Breast epithelium (tissue), 4 donors: ENCODE data around the gene ACCSL. TPM values are rescaled to one million over a fixed set of nuclear protein-coding genes. Genes with fewer than 3 reads are reported as not detected.

Experiments used
- DNase-seq, 2 donors: peaks; one replicate each; pipeline ENCODE4 v3.0.0-alpha.2; 2019; ENCODE audit warnings: low spot score in 2 of 2
- H3K27ac ChIP-seq, 2 donors: fragments of 200-600 bp; sonication (generic) in 1 of 2; one replicate each; pipeline ENCODE4 v1.5.1; 2016 to 2019; ENCODE audit warnings: mild to moderate bottlenecking in 1 of 2
- H3K27me3 ChIP-seq, 2 donors: fragments of 200-600 bp; sonication (generic) in 1 of 2; one replicate each; pipeline versions ENCODE4 v1.5.1 to v1.6.0; 2017 to 2019; ENCODE audit warnings: control low read depth in 1 of 2, mild to moderate bottlenecking in 1 of 2
- H3K36me3 ChIP-seq: fragments of 200-600 bp; one replicate; pipeline ENCODE4 v1.5.1; 2019
- H3K4me1 ChIP-seq, 2 donors: fragments of 200-600 bp; sonication (generic); one replicate each; pipeline ENCODE4 v1.5.1; 2016 to 2019; ENCODE audit warnings: control low read depth in 1 of 2
- H3K4me3 ChIP-seq, 3 donors: fragments of 200-600 bp; sonication (generic); 1 replicate in 2 of 3; 2 replicates in 1 of 3; pipeline ENCODE4 v1.5.1; 2016 to 2019; ENCODE audit warnings: mild to moderate bottlenecking in 3 of 3, moderate library complexity in 2 of 3
- H3K9me3 ChIP-seq, 2 donors: fragments of 200-600 bp; sonication (generic) in 1 of 2; one replicate each; pipeline ENCODE4 v1.5.1; 2016 to 2019; ENCODE audit warnings: control low read depth in 1 of 2
- CTCF ChIP-seq, 3 donors: fragments of 450-650 bp; IDR thresholded peaks; one replicate each; pipeline ENCODE4 v1.5.1; 2016 to 2017; ENCODE audit warnings: antibody characterized with exemption in 3 of 3, mild to moderate bottlenecking in 3 of 3, moderate library complexity in 3 of 3
- POLR2A ChIP-seq: fragments of 450-650 bp; IDR thresholded peaks from one replicate; pipeline ENCODE4 v1.6.1; 2016; ENCODE audit warnings: antibody characterized with exemption, mild to moderate bottlenecking, moderate library complexity
- POLR2AphosphoS5 ChIP-seq, 3 donors: sonication (generic); formaldehyde crosslinking; IDR thresholded peaks; one replicate each; pipeline ENCODE4 v1.6.1; 2017; ENCODE audit warnings: antibody characterized with exemption in 3 of 3
- intact Hi-C: fragments of 100-400 bp; cut with DNase I; formaldehyde crosslinking; loops from one replicate; pipeline ENCODE4 v1.15.1; 2023; ENCODE audit warnings: low total_unique reads
- total RNA-seq, 3 donors: library from RNA; depleted of rRNA; stranded (reverse); fragments of >200 nt; gene quantifications; one replicate each; pipeline ENCODE4 v1.1.0, GENCODE V29; 2016

ACCSL gene
- total RNA-seq, 3 donors from 2014 or later: not detected

DNA sequence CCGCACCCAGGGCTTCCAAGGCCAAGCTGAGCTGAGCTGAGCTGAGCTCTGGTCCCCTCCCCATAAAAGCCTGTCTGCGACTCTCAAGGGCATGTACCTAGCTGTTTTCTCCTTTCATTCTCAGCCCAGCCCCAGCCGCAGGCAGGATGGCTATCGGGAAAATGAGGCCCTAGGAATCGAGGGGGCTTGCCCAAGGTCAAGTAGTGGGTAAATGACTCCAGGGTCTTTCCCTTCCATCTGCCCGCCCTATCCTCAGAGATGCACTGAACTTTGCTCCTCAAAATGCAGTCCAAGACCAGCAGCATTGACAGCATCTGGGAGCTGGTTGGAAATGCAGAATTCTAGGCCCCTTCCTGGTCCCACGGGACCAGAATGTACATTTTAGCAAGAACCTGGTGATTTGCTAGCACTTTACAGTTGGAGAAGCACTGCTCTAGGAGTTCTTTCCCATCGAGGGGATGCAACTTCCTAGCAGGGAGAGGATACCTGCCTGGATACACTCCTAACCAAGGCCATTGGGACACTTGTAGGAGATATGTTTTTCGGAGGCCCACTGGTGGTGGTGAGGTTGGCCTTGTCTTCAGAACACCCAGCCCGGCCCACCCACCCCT, 43.2 kb upstream of the ACCSL start:
- no peak overlapping the region for H3K27ac ChIP-seq
- H3K4me1 ChIP-seq: no peaks in the 10 kb centered on the region
- DNase-seq: no peak

GRCh38 chr11:44005063-44005701, 42.6 kb upstream of the ACCSL start:
- TF ChIP-seq POLR2AphosphoS5 (IDR thresholded peaks at IDR 0.05): no peak
- TF ChIP-seq POLR2A: no peak
- no peak for TF ChIP-seq CTCF (IDR thresholded peaks at IDR 0.05)
- no peak overlapping the region for H3K27ac ChIP-seq
- no peaks in the 10 kb centered on the region for H3K36me3 ChIP-seq
- intact Hi-C loops: no loop called here
- no peaks in the 10 kb centered on the region for H3K4me1 ChIP-seq
- no peak for DNase-seq
- no peak overlapping the region for H3K4me3 ChIP-seq
- no peaks in the 10 kb centered on the region for H3K9me3 ChIP-seq
- H3K27me3 ChIP-seq: no peaks in the 10 kb centered on the region

More for the DNA sequence above, 43.2 kb upstream of the ACCSL start:
- intact Hi-C loops: no loop called here
- no peak for TF ChIP-seq POLR2AphosphoS5 (IDR thresholded peaks at IDR 0.05)
- TF ChIP-seq POLR2A: no peak
- no peak for TF ChIP-seq CTCF (IDR thresholded peaks at IDR 0.05)
- Histone ChIP-seq H3K36me3 (no peaks in the 10 kb centered on the region), H3K4me3 (no peak overlapping the region), H3K27me3 (no peaks in the 10 kb centered on the region), H3K9me3 (no peaks in the 10 kb centered on the region)

DNA sequence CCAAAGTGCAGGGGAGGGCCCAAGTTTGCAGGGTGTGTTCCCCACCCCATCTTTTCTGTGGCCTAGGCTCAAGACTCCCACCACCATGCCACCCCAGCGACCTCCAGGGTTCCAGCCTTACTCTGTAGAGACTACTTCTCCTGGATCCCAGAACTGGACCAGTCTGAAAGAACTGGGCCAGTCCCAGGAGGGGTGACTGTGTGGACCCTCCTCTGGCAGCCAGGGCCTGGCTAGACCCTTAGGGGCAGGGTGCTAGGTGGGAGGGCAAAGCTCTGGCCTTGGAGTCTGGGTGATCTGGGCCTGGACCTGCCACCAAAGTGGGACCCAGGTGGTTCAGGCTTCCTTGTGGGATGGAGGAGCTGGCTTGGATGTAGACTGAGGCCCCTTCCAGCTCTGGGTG, 41.8 kb upstream of the ACCSL start:
- H3K4me1 ChIP-seq: no peaks in the 10 kb centered on the region
- H3K27me3 ChIP-seq: no peaks in the 10 kb centered on the region
- no peaks in the 10 kb centered on the region for H3K36me3 ChIP-seq
- intact Hi-C loops: no loop called here
- no peak overlapping the region for H3K4me3 ChIP-seq
- DNase-seq: no peak
- no peak for TF ChIP-seq CTCF (IDR thresholded peaks at IDR 0.05)
- TF ChIP-seq POLR2AphosphoS5 (IDR thresholded peaks at IDR 0.05): no peak
- TF ChIP-seq POLR2A: no peak
- peak overlapping the region in 1 of 2 donors; percentile 12 for H3K27ac ChIP-seq
- no peaks in the 10 kb centered on the region for H3K9me3 ChIP-seq

DNA sequence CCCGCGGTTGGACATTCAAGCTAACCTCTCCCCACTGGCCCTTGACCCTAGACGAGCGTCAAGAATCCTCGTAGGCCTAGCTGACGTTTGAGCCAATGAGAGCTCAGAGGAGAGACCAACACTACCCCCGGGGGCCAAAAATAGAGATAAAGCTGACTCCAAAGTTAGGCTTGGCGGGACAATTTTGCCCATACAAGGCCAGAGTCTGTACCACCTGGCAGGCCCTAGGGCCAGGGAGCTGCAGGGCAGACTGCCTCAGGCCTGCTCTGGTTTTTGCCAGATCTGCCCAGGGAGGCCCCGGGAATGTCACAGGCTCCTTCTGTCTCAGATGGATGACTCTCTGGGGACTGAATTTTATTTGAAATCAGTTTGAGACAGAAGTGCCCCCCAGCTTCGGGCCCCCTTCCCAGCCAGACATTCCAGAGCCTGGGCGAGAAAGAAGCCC, 40.8 kb upstream of the ACCSL start:
- Histone ChIP-seq H3K9me3 (no peaks in the 10 kb centered on the region), H3K4me3 (no peak overlapping the region), H3K4me1 (no peaks in the 10 kb centered on the region), H3K36me3 (no peaks in the 10 kb centered on the region), H3K27me3 (no peaks in the 10 kb centered on the region), H3K27ac (peak overlapping the region in 1 of 2 donors; percentile 68)
- intact Hi-C loops: no loop called here
- TF ChIP-seq POLR2AphosphoS5 (IDR thresholded peaks at IDR 0.05): no peak
- TF ChIP-seq CTCF (IDR thresholded peaks at IDR 0.05): no peak
- no peak for TF ChIP-seq POLR2A
- DNase-seq: no peak

GRCh38 chr11:44007481-44008087, 40.2 kb upstream of the ACCSL start:
- no peaks in the 10 kb centered on the region for H3K4me1 ChIP-seq
- no peaks in the 10 kb centered on the region for H3K36me3 ChIP-seq
- intact Hi-C loops: no loop called here
- H3K9me3 ChIP-seq: no peaks in the 10 kb centered on the region
- peak overlapping the region in 1 of 2 donors; percentile 68 for H3K27ac ChIP-seq
- no peaks in the 10 kb centered on the region for H3K27me3 ChIP-seq
- no peak for DNase-seq
- H3K4me3 ChIP-seq: no peak overlapping the region
- TF ChIP-seq POLR2AphosphoS5 (IDR thresholded peaks at IDR 0.05) (no peak), CTCF (IDR thresholded peaks at IDR 0.05) (no peak), POLR2A (no peak)
